ENCODE results near the gene ITGB2. TPM values are rescaled to one million over a fixed set of nuclear protein-coding genes. Genes with fewer than 3 reads are reported as not detected.

Gene ITGB2
- total RNA-seq, 1 donor from 2014 or later: 65.5 TPM

DNA sequence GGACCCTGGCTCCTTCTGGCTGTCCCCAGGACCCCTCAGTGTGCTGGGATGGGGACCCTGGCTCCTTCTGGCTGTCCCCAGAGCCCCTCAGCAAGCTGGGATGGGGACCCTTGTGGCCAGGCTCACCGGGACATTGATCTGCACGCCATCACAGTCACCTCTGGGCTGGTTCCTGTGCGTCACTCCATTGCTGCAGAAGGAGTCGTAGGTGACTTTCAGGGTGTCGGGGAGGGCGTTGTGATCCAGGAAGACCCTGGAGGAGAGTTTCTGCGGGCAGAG, 27.5 kb downstream of the ITGB2 start:
- H3K27me3 ChIP-seq: no peaks in the 10 kb centered on the region
- H3K36me3 ChIP-seq: no peaks in the 10 kb centered on the region
- no peaks in the 10 kb centered on the region for H3K9me3 ChIP-seq
- intact Hi-C loops (cut with DNase I): loop anchor here (2.0 to 5.0 kb wide), 2 partner anchors 39 to 246 kb away; no protein-coding TSS in a partner anchor
- H3K4me3 ChIP-seq: no peak overlapping the region
- H3K4me1 ChIP-seq: no peaks in the 10 kb centered on the region
- DNase-seq (ENCODE audit: low spot score in 2 of 2): no peak
- TF ChIP-seq, protein P1, sequence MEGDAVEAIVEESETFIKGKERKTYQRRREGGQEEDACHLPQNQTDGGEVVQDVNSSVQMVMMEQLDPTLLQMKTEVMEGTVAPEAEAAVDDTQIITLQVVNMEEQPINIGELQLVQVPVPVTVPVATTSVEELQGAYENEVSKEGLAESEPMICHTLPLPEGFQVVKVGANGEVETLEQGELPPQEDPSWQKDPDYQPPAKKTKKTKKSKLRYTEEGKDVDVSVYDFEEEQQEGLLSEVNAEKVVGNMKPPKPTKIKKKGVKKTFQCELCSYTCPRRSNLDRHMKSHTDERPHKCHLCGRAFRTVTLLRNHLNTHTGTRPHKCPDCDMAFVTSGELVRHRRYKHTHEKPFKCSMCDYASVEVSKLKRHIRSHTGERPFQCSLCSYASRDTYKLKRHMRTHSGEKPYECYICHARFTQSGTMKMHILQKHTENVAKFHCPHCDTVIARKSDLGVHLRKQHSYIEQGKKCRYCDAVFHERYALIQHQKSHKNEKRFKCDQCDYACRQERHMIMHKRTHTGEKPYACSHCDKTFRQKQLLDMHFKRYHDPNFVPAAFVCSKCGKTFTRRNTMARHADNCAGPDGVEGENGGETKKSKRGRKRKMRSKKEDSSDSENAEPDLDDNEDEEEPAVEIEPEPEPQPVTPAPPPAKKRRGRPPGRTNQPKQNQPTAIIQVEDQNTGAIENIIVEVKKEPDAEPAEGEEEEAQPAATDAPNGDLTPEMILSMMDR (IDR thresholded peaks at IDR 0.05): no peak
- no peak overlapping the region for H3K27ac ChIP-seq

DNA sequence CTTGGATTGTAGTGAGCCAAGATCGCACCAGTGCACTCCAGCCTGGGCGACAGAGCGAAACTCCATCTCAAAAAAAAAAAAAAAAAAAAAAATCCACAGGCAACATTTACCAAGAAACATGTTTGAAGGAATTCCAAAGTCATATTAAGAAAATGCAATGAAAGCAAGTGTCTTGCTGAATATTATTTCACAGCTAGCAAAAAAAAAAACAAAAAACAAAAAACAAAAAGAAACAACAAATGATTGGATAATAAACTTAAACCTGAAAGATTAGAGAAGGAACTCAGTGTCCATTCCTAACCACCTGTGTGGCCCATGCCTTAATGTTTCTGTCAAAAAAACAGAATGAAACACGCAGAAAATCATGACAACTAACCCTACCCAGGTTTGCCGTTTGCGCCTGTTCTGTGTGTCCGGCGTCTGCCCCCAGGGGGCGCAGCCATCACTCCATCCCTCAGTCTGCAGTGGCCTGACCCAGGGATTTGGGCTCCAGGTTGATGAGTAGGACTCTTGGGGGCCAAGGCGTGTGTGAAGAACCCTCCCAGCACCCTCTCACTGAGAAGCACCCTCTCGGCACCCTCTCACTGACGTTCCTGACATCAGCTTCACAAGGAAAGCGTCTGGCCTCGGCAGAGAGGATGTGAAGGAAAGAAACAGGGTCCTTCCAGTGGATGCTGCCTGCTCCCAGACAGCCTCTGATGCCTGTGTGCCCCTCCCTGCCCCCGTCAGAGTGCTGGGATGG, 28.0 kb downstream of the ITGB2 start:
- no peaks in the 10 kb centered on the region for H3K27me3 ChIP-seq
- DNase-seq (ENCODE audit: low spot score in 2 of 2): peak in 1 of 2 donors; percentile 83
- H3K4me1 ChIP-seq: no peaks in the 10 kb centered on the region
- no peaks in the 10 kb centered on the region for H3K9me3 ChIP-seq
- H3K36me3 ChIP-seq: no peaks in the 10 kb centered on the region
- intact Hi-C loops (cut with DNase I): loop anchor here (2.0 to 5.0 kb wide), 2 partner anchors 40 to 246 kb away; no protein-coding TSS in a partner anchor
- TF ChIP-seq, protein P1 (IDR thresholded peaks at IDR 0.05): peak; percentile 73 to 88 (median 86)
- H3K4me3 ChIP-seq: no peak overlapping the region
- no peak overlapping the region for H3K27ac ChIP-seq

DNA sequence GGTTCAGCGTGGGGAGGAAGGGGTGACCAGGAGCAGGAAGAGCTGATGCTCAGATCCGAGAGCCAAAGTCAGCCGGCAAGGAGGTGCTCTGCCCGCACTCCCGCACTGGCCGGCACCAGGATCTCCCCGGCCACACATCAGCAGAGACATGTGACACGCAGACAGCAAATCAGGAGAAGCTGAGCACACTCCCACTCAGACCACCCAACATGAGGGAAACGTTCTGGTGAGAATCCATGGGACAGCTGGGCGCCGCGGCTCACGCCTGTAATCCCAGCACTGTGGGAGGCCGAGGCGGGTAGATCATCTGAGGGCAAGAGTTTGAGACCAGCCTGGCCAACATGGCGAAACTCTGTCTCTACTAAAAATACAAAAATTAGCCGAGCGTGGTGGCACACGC, 28.6 kb downstream of the ITGB2 start:
- TF ChIP-seq, protein P1 (IDR thresholded peaks at IDR 0.05): no peak
- Histone ChIP-seq H3K4me3 (no peak overlapping the region), H3K27ac (no peak overlapping the region), H3K9me3 (no peaks in the 10 kb centered on the region), H3K27me3 (no peaks in the 10 kb centered on the region), H3K4me1 (no peaks in the 10 kb centered on the region), H3K36me3 (no peaks in the 10 kb centered on the region)
- no peak for DNase-seq (ENCODE audit: low spot score in 2 of 2)
- intact Hi-C loops (cut with DNase I): loop anchor here (2.0 to 5.0 kb wide), 2 partner anchors 40 to 247 kb away; no protein-coding TSS in a partner anchor

DNA sequence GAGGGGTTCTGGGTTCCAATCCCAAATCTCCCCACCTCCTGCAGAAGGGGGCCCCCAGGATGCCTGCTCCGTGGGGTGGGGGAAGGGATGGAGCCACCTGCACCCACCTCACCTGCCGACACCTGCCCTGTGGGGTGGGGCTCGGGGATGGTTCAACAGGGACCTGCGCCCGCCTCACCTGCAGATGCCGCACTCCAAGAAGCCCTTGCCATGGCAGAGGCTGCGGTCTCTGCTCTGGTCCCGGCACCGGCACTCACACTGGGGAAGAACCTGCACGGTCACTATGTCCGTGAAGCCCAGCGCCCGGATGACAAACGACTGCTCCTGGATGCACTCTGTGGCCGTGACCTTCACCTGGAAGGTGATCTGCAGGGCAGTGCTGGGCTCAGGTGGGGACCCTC, 29.1 kb downstream of the ITGB2 start:
- TF ChIP-seq, protein P1 (IDR thresholded peaks at IDR 0.05): no peak
- no peak for DNase-seq (ENCODE audit: low spot score in 2 of 2)
- intact Hi-C loops (cut with DNase I): loop anchor here (2.0 to 5.0 kb wide), 2 partner anchors 41 to 247 kb away; no protein-coding TSS in a partner anchor

DNA sequence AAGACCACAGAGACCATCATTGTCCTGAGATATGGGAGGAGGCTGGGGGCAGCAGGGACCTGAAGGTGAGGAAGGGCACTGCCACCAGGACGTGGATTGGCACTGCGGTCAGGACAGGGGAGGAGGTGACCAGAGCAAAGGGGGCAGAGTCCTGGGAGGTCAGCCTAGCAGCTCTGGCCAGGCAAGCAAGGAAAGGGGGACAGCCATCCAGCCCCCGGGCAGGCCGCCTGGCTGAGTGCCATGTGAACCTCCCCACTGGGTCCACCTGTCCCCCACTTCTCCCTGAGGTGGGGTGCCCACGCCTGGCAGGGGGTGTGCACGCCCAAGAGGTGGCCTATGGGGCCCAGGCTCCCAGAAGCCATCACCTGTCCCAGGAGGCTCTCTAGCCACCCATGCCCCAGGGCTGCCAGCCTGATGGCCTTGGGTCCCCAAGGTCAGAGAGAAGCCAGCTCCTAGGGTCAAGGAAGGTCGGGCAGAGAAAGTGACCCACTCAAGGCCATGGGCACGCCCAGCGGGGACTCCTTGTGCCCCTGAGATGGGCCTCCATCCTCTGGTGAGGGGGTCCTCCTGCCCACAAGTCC, 29.6 kb downstream of the ITGB2 start:
- TF ChIP-seq, protein P1 (IDR thresholded peaks at IDR 0.05): no peak
- Histone ChIP-seq H3K36me3 (no peaks in the 10 kb centered on the region), H3K4me1 (no peaks in the 10 kb centered on the region), H3K4me3 (no peak overlapping the region), H3K27me3 (no peaks in the 10 kb centered on the region), H3K9me3 (no peaks in the 10 kb centered on the region), H3K27ac (no peak overlapping the region)
- DNase-seq (ENCODE audit: low spot score in 2 of 2): no peak
- intact Hi-C loops (cut with DNase I): loop anchor here (5.0 kb wide), 1 partner anchor 41 kb away; no protein-coding TSS in a partner anchor

More for the DNA sequence above, 29.1 kb downstream of the ITGB2 start:
- Histone ChIP-seq H3K36me3 (no peaks in the 10 kb centered on the region), H3K4me3 (no peak overlapping the region), H3K27ac (no peak overlapping the region), H3K4me1 (no peaks in the 10 kb centered on the region), H3K9me3 (no peaks in the 10 kb centered on the region), H3K27me3 (no peaks in the 10 kb centered on the region)
